Chondrocyte (in vitro differentiated cells): Measurements from ENCODE around the gene GSAP. TPM values are rescaled to one million over a fixed set of nuclear protein-coding genes. Genes with fewer than 3 reads are reported as not detected.
A peak's percentile ranks its signal among the peaks of the same experiment; 100 is the strongest.
"Not testable (repeated sequence)": the region's sequence is repeated elsewhere in the genome, so short reads cannot be mapped to it uniquely, and the experiment has no call there.

Experiments
- DNase-seq: peaks from one replicate; pipeline ENCODE4 v3.0.0; 2021; ENCODE audit warnings: mixed read lengths, low spot score
- H3K27ac Mint-ChIP-seq: one replicate; pipeline ENCODE4 v1.8.0; 2021; ENCODE audit warnings: mild to moderate bottlenecking, moderate library complexity, mixed read lengths; ENCODE audit not compliant: unreplicated experiment
- H3K27me3 Mint-ChIP-seq: 2 replicates; pipeline ENCODE4 v1.8.0; 2021; ENCODE audit warnings: low read depth, mixed read lengths
- H3K36me3 Mint-ChIP-seq: 2 replicates; pipeline ENCODE4 v1.8.0; 2021; ENCODE audit warnings: low read depth, mixed read lengths
- H3K4me1 Mint-ChIP-seq: 2 replicates; pipeline ENCODE4 v1.8.0; 2021; ENCODE audit warnings: low read depth, mild to moderate bottlenecking, mixed read lengths
- H3K4me3 Mint-ChIP-seq: one replicate; pipeline ENCODE4 v1.8.0; 2021; ENCODE audit warnings: mild to moderate bottlenecking, moderate library complexity, mixed read lengths; ENCODE audit not compliant: unreplicated experiment
- H3K9me3 Mint-ChIP-seq: 2 replicates; pipeline ENCODE4 v1.8.0; 2021; ENCODE audit warnings: low read depth, mixed read lengths
- total RNA-seq: library from RNA; stranded (reverse); gene quantifications from 3 replicates; pipeline ENCODE4 v1.2.1, GENCODE V29; 2021
- TF ChIP-seq, protein P1 (sequence below): fragments of 200-600 bp; sonication (generic); IDR thresholded peaks from 2 replicates; pipeline ENCODE4 v1.5.0; 2021; ENCODE audit warnings: antibody characterized with exemption, mild to moderate bottlenecking, moderate library complexity

GSAP gene
- total RNA-seq, 1 donor from 2014 or later = 1.9 TPM

DNA sequence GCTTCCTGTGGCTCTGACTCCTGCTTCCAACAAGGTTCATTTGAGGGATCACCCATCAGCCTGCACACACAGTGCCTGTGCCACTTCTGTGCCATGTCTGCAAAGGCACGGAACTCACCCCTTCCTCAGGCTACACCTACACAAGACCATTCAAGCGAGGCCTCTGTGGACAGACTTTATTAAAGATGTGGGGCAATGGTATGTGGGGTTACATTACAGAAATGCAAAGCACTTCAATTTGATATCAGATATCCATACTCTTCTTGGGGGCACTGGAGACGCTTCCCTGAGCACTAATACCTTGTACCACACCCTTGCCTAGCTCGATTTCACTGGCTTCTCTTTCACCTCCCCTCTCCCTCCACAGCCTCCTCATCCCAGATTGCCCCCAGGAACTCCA is 132.1 kb downstream of the GSAP start:
- H3K27me3 Mint-ChIP-seq = no peaks in the 10 kb centered on the region
- H3K9me3 Mint-ChIP-seq = peaks cover 8% of the 10 kb centered on the region
- no peak for DNase-seq
- TF ChIP-seq, protein P1, sequence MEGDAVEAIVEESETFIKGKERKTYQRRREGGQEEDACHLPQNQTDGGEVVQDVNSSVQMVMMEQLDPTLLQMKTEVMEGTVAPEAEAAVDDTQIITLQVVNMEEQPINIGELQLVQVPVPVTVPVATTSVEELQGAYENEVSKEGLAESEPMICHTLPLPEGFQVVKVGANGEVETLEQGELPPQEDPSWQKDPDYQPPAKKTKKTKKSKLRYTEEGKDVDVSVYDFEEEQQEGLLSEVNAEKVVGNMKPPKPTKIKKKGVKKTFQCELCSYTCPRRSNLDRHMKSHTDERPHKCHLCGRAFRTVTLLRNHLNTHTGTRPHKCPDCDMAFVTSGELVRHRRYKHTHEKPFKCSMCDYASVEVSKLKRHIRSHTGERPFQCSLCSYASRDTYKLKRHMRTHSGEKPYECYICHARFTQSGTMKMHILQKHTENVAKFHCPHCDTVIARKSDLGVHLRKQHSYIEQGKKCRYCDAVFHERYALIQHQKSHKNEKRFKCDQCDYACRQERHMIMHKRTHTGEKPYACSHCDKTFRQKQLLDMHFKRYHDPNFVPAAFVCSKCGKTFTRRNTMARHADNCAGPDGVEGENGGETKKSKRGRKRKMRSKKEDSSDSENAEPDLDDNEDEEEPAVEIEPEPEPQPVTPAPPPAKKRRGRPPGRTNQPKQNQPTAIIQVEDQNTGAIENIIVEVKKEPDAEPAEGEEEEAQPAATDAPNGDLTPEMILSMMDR = no peak
- peaks cover 4% of the 10 kb centered on the region for H3K36me3 Mint-ChIP-seq
- H3K4me3 Mint-ChIP-seq = no peak overlapping the region
- peaks cover 10% of the 10 kb centered on the region for H3K4me1 Mint-ChIP-seq
- H3K27ac Mint-ChIP-seq = no peak overlapping the region

DNA sequence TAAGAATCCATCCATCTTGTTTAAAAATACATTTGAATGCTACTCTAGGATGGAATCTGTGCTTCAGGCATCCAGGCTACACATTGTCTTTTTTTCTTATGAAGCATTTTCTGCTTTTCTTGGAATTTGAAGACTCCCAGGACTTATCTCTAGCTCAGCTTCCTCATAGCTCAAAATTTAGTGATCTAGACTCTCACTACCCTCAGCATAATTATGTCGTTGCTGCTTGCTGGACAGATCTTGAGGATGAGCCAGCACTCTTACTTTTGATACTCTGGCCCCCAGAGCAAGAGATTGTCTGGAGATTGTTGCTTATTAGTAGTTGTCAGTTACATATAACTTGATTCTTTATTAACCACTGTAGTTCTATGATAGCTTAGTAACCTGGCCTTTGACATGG is 133.3 kb downstream of the GSAP start:
- DNase-seq = no peak
- peaks cover 7% of the 10 kb centered on the region for H3K4me1 Mint-ChIP-seq

GRCh38 chr7:77281780-77282478 is 134.2 kb downstream of the GSAP start:
- TF ChIP-seq, protein P1 = no peak
- no peak for DNase-seq
- H3K27ac Mint-ChIP-seq = no peak overlapping the region
- peaks cover 7% of the 10 kb centered on the region for H3K4me1 Mint-ChIP-seq
- no peaks in the 10 kb centered on the region for H3K27me3 Mint-ChIP-seq
- H3K4me3 Mint-ChIP-seq = no peak overlapping the region
- H3K36me3 Mint-ChIP-seq = peaks cover 3% of the 10 kb centered on the region
- peaks cover 4% of the 10 kb centered on the region for H3K9me3 Mint-ChIP-seq

More for the DNA sequence above, 133.3 kb downstream of the GSAP start:
- H3K9me3 Mint-ChIP-seq = peaks cover 4% of the 10 kb centered on the region
- H3K27ac Mint-ChIP-seq = no peak overlapping the region
- H3K4me3 Mint-ChIP-seq = no peak overlapping the region
- TF ChIP-seq, protein P1 = no peak
- H3K27me3 Mint-ChIP-seq = no peaks in the 10 kb centered on the region
- peaks cover 3% of the 10 kb centered on the region for H3K36me3 Mint-ChIP-seq

GRCh38 chr7:77276120-77276519 is 140.0 kb downstream of the GSAP start:
- TF ChIP-seq, protein P1 = no peak
- Mint-ChIP-seq H3K4me3 (no peak overlapping the region), H3K36me3 (peaks cover 2% of the 10 kb centered on the region), H3K4me1 (peaks cover 5% of the 10 kb centered on the region), H3K27ac (no peak overlapping the region), H3K9me3 (peaks cover 2% of the 10 kb centered on the region), H3K27me3 (no peaks in the 10 kb centered on the region)
- no peak for DNase-seq

DNA sequence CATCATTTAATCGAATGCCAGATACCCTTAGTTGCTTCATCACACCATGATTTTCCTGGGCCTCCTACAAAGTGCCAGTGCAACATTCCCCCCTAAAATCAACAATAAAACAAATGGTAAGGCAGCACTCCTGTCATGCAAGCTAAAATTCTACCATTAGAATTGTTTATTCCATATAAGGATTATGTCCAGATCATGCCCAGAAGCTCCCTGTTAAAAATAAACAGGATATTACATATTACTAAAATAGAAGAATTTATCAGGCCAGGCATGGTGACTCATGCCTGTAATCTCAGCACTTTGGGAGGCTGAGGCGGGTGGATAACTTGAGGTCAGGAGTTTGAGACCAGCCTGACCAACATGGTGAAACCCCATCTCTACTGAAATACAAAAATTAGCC is 140.5 kb downstream of the GSAP start:
- DNase-seq, H3K4me1 Mint-ChIP-seq, H3K36me3 Mint-ChIP-seq, H3K27ac Mint-ChIP-seq, H3K4me3 Mint-ChIP-seq, H3K27me3 Mint-ChIP-seq, H3K9me3 Mint-ChIP-seq: not testable (repeated sequence)
- TF ChIP-seq, protein P1 = peak; percentile 2
